ENCODE results near the gene DIRAS3. TPM values are rescaled to one million over a fixed set of nuclear protein-coding genes. Genes with fewer than 3 reads are reported as not detected.

The DIRAS3 gene
- 1.1 to 1.6 TPM (median 1.4 TPM) in 5 replicates for total RNA-seq (2022; extraction: Qiagen RNA extraction)

GRCh38 chr1:68049941-68050878 lies at the start of gene DIRAS3:
TSS of gene DIRAS3 (minus strand) at chr1:68050627. CDS start at chr1:68047297, 3,330 bp downstream.

Other genes with a start within 250 kb of the DIRAS3 start
- gene GNG12, start 217.2 kb downstream of the DIRAS3 start, total RNA-seq (2022; extraction: Qiagen RNA extraction) = 53.1 to 79.5 TPM (median 66.0 TPM) in 5 replicates
- 17.4 to 24.2 TPM (median 18.8 TPM) in 5 replicates for gene WLS, start 181.9 kb upstream of the DIRAS3 start, total RNA-seq (2022; extraction: Qiagen RNA extraction)

All from A549 treated with CORT108297 at 1 μM for 4 hours (cell line).